Skin epidermis (tissue), 12 donors: ENCODE data around the gene PADI3.
A peak's percentile ranks its signal among the peaks of the same experiment; 100 is the strongest.
"Not testable (repeated sequence)": the region's sequence is repeated elsewhere in the genome, so short reads cannot be mapped to it uniquely, and the experiment has no call there.

Source experiments
- H3K27ac ChIP-seq, 21 experiments: fragments of 200-600 bp; sonication (generic) in 11 of 21; one replicate each; pipeline ENCODE4 v1.5.0; 2020; ENCODE audit warnings: mild to moderate bottlenecking in 3 of 21, inconsistent platforms in 2 of 21, moderate library complexity in 2 of 21
- H3K4me3 ChIP-seq, 7 experiments: fragments of 200-600 bp; sonication (generic) in 2 of 7; one replicate each; pipeline ENCODE4 v1.5.0; 2020; ENCODE audit warnings: inconsistent platforms in 2 of 7, mild to moderate bottlenecking in 2 of 7, moderate library complexity in 1 of 7

PADI3 gene

GRCh38 chr1:17236779-17237560 is 11.9 kb upstream of the PADI3 start:
- Histone ChIP-seq H3K27ac (no peak overlapping the region), H3K4me3 (no peak overlapping the region)

- no peak overlapping the region for H3K27ac ChIP-seq
- H3K4me3 ChIP-seq, result no peak overlapping the region
Measured at GRCh38 chr1:17237561-17237903, 11.4 kb upstream of the PADI3 start.

GRCh38 chr1:17239420-17239819 is 9.5 kb upstream of the PADI3 start:
- no peak overlapping the region for H3K27ac ChIP-seq
- no peak overlapping the region for H3K4me3 ChIP-seq

- H3K4me3 ChIP-seq, H3K27ac ChIP-seq: not testable (repeated sequence)
Measured at GRCh38 chr1:17241011-17241779, 7.7 kb upstream of the PADI3 start.

- not testable (repeated sequence) for H3K27ac ChIP-seq, H3K4me3 ChIP-seq
Measured at GRCh38 chr1:17241780-17242074, 7.2 kb upstream of the PADI3 start.

GRCh38 chr1:17243274-17243673 is 5.6 kb upstream of the PADI3 start:
- Histone ChIP-seq H3K4me3 (no peak overlapping the region), H3K27ac (no peak overlapping the region)

GRCh38 chr1:17244821-17245740 is 3.8 kb upstream of the PADI3 start:
- Histone ChIP-seq H3K4me3 (no peak overlapping the region), H3K27ac (peak overlapping the region in 1 of 21 experiments; percentile 56)

GRCh38 chr1:17245816-17246325 is 3.0 kb upstream of the PADI3 start:
- Histone ChIP-seq H3K4me3 (no peak overlapping the region), H3K27ac (peak overlapping the region in 1 of 21 experiments; percentile 56)

- no peak overlapping the region for H3K4me3 ChIP-seq
- H3K27ac ChIP-seq, result no peak overlapping the region
Measured at GRCh38 chr1:17246971-17247370, 1.9 kb upstream of the PADI3 start.

GRCh38 chr1:17250601-17251000 is 1.7 kb downstream of the PADI3 start:
- no peak overlapping the region for H3K4me3 ChIP-seq
- peak overlapping the region in 2 of 21 experiments; percentile 10 to 37 for H3K27ac ChIP-seq

GRCh38 chr1:17251246-17251645 is 2.3 kb downstream of the PADI3 start:
- Histone ChIP-seq H3K27ac (peak overlapping the region in 2 of 21 experiments; percentile 10 to 37), H3K4me3 (no peak overlapping the region)

GRCh38 chr1:17251701-17252376 is 2.9 kb downstream of the PADI3 start:
- no peak overlapping the region for H3K4me3 ChIP-seq

GRCh38 chr1:17255336-17255735 is 6.4 kb downstream of the PADI3 start:
- Histone ChIP-seq H3K4me3 (no peak overlapping the region), H3K27ac (no peak overlapping the region)

More at GRCh38 chr1:17251701-17252376, 2.9 kb downstream of the PADI3 start:
- no peak overlapping the region for H3K27ac ChIP-seq

- no peak overlapping the region for H3K4me3 ChIP-seq
- peak overlapping the region in 1 of 21 experiments; percentile 56 for H3K27ac ChIP-seq
Measured at GRCh38 chr1:17258116-17258757, 9.3 kb downstream of the PADI3 start.

GRCh38 chr1:17258758-17259130 is 9.8 kb downstream of the PADI3 start:
- peak overlapping the region in 1 of 21 experiments; percentile 56 for H3K27ac ChIP-seq
- no peak overlapping the region for H3K4me3 ChIP-seq

- peak overlapping the region in 1 of 21 experiments; percentile 56 for H3K27ac ChIP-seq
- H3K4me3 ChIP-seq, result no peak overlapping the region
Measured at GRCh38 chr1:17259233-17259873, 10.5 kb downstream of the PADI3 start.

GRCh38 chr1:17260264-17260663 is 11.4 kb downstream of the PADI3 start:
- Histone ChIP-seq H3K27ac (no peak overlapping the region), H3K4me3 (no peak overlapping the region)

- H3K4me3 ChIP-seq, result no peak overlapping the region
- H3K27ac ChIP-seq, result no peak overlapping the region
Measured at GRCh38 chr1:17260738-17261137, 11.8 kb downstream of the PADI3 start.

- Histone ChIP-seq H3K27ac (no peak overlapping the region), H3K4me3 (no peak overlapping the region)
Measured at GRCh38 chr1:17263936-17264335, 15.0 kb downstream of the PADI3 start.
